Erythroblast (primary cell): Measurements from ENCODE around the gene ABLIM2.

ENCODE experiments used
- GATA1 ChIP-seq: IDR thresholded peaks from 2 replicates; pipeline ENCODE4 v1.6.1; 2011; ENCODE audit warnings: low read depth, mild to moderate bottlenecking, control low read depth, low read length, moderate library complexity
- POLR2A ChIP-seq: IDR thresholded peaks from 2 replicates; pipeline ENCODE4 v1.6.1; 2011; ENCODE audit warnings: mild to moderate bottlenecking, low read length

- TF ChIP-seq POLR2A (no peak), GATA1 (no peak)
These were observed 61.5 kb downstream of the ABLIM2 start for GRCh38 chr4:8097141-8097541.
